AG20443 (cell line): Measurements from ENCODE around the gene AASS.
"Not testable (repeated sequence)": the region's sequence is repeated elsewhere in the genome, so short reads cannot be mapped to it uniquely, and the experiment has no call there.

Experiments used
- DNase-seq: peaks from one replicate; pipeline ENCODE4 v3.0.0; 2012; ENCODE audit warnings: low spot score, mixed read lengths

Gene AASS

GRCh38 chr7:122143751-122144711, at the start of gene AASS:
Gene AASS, minus strand, starts transcription at chr7:122144249. Its CDS starts 10,523 bp downstream, at chr7:122133726.
- DNase-seq, result peak; percentile 97

GRCh38 chr7:122188785-122189184, 44.7 kb upstream of the AASS start:
- DNase-seq, result no peak

DNA sequence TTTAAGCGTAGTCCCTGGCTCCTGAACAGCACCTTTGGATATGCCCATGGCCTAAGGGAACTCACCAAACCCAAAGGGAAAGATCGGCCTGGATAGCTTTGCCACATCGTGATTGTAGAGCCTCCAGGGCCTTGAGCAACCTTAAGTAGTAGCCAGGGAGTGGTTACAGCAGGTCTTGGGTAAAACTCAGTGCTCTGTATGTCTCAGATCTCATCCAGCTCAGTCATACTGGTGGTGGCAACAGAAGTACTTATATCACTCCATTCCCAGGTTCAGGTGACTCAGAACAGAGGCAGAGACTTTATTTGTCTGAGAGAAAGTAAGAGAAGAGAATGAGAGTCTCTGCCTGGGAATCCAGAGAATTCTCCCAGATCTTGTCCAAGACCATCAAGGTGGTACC, 39.1 kb upstream of the AASS start:
- DNase-seq, result no peak

DNA sequence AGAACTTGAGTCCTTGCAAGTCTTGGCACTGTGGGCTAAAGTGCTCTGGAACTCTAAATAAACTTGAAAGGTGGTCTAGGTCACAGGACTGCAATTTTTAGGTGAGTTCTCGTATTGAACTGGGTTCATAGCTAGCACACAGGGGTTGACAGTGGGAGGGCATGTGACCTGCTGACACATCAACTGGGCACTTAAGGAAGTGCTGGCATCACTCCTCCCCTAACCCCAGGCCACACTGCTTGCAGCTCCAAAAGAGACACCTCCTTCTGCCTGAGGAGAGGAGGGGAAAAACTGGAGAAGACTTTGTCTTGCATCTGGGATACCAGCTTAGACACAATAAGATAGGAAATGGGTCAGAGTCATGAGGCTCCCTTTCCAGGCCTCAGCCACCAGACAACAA, 38.0 kb upstream of the AASS start:
- no peak for DNase-seq

GRCh38 chr7:122172144-122172543, 28.1 kb upstream of the AASS start:
- not testable (repeated sequence) for DNase-seq

GRCh38 chr7:122166740-122167139, 22.7 kb upstream of the AASS start:
- peak; percentile 47 for DNase-seq

DNA sequence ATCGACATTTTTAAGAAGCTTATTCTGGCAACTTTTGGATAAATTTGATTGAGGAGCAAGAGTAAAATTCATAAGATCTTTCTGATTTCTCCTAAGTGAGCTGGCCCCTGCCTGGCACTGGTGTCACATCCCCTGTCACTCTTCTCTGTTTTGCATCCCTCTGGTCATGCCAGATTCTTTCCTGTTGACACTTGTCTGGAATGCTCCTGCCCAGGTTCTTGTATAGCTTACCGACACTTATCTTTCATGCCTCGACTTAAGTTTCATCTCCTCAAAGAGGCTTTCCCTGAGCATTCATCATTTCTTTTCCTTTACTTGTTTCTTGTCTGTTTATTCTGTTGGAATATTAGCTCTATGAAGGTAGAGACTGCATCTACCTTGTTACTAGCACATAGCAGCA, 22.2 kb upstream of the AASS start:
- DNase-seq, result no peak

- DNase-seq, result no peak
Measured at GRCh38 chr7:122161628-122162027, 17.6 kb upstream of the AASS start.

DNA sequence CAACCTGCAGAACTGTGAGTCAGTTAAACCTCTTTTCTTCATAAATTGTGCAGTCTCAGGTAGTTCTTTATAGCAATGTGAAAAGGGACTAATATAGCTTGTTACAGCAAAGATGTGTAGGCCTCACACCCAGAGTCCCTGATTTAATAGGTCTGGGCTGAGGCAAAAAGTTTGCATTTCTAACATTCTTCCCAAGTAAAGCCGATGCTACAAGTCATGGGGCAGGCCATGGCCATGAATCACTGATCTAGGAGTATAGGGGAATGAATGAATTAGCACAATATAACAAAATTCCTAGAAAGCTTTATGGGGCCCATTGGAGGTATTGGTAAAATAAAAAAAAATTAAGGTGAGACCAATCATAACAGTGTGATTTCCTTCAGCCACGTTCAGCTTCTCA, 11.5 kb upstream of the AASS start:
- peak; percentile 11 for DNase-seq

GRCh38 chr7:122148878-122149277, 4.8 kb upstream of the AASS start:
- no peak for DNase-seq

DNA sequence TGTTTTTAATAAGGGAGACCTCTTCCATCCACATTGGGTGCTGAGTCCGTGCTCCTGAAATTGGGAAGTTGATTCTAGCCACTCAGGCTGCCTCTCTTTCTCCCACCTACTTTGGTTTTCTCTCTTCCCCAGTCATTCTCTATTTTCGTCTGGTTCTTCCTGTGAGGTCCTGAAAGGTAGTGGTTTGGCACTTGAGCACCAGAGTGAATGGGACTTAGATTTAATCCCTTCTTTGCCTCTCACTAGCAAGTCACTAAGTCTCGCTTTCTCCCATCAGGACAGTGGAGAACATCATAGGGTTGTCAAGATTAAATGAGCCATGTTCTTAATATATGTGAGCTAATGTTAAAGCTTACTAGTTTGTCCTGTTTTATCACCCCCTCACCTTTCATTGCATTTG, 4.0 kb upstream of the AASS start:
- DNase-seq, result no peak

DNA sequence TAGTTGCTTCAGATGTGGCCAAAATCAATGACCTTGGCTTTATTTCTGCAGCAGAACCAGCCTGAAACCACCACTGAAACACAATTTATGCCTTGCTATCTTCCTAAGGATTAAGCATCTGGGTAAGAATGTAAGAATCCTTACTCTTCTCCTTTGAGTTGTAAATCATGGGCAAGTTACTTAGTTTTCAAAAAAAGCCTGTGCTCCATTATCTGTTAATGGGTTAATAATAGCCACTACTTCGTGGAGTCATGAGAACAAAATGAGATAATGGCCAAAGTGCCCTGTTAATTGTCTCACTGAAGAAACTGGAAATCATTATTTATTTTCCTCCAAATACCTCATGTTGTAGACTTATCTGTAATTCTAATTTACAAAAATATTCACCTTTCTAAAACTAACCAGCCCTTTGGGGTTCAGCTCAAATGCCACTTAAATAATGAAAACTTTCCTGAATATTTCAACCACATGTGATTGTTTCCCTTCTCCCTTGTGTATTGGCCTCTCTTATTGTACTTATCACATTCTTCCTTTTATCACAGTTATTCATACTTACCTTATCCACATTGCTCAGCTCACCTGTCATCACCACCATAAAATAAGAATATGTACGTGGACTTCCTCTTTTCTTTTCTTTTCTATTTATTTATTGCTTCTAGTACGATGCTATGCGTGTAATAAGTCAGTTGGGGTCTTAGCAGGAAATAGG, 2.0 kb upstream of the AASS start:
- DNase-seq, result no peak

GRCh38 chr7:122143376-122143750, 686 bp downstream of the AASS start:
- peak; percentile 25 for DNase-seq

GRCh38 chr7:122140918-122141317, 3.1 kb downstream of the AASS start:
- DNase-seq, result no peak

DNA sequence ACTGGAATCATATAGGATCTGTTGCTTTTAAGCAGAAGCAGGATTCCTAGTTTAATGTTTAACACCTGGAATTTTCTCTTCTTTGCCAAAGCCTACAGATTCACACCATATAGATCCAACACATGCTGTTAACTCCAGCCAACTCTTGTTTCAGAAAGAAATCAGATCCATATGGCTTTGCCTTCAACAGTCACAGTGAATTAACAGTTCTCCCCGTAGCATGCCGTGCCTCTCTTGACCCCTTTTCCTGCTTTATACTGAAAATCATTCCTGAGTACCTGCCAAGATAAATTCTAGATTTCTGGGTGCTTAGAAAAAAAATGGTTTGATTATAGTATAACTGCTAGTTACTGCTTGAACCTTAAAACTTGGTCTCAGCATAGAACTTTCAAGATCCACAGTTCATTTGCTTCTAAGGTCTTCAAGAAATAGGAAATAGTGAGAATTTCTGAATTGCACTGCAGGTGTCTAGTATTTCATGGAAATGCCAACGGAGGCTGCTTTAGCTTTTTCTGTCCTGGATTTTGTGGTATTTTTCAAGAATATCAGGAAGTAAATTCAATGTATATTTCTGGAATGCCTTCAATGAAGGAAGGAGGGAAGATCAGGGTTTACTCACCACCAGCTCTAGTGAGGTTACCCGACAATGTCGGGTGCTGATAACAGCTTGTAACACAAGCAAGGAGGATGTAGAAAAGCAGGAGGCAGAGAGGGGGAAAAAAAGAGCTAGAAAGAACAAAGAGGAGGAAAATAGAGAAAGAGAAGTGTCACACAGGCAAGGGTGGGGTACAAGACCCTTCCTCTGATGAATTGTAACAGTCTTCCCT, 6.6 kb downstream of the AASS start:
- DNase-seq, result no peak

GRCh38 chr7:122136639-122137245, 7.3 kb downstream of the AASS start:
- DNase-seq, result peak; percentile 18

DNA sequence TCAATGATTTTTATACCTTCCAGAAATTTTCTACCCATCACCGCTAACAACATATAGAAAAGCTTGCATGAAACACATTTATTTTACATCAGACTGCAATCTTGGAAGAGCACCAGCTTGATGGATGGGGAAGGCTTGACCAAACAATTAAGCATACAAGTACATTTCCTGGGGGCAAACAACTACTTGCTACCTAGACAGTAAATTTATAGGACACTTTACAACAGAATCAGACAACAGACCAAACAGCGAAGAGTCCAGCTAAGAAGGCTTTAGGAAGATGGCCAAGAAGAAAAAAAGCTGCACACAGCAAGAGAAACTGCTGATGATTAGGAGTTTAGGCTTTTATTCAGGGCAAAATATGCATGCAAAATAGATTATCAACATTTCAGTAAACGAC, 8.0 kb downstream of the AASS start:
- peak; percentile 8 for DNase-seq

DNA sequence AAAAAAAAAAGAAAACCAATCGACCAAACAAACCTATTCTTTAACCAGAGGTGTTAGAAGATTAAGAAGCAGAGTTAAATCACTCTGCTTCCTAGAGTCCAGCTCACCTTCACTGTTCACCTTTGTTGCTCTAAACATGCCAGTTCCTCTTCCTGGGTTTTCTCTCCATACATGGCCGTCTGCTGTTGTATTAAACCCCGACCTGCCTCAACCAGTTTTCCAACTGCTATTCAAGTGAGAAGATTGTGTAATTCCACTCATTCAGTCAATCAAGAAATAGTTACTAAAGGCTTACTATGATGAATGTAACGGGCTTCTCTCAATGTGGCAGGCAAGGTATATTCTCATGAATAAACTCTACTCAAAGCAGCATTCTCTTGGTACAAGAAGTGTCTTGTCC, 8.8 kb downstream of the AASS start:
- no peak for DNase-seq

DNA sequence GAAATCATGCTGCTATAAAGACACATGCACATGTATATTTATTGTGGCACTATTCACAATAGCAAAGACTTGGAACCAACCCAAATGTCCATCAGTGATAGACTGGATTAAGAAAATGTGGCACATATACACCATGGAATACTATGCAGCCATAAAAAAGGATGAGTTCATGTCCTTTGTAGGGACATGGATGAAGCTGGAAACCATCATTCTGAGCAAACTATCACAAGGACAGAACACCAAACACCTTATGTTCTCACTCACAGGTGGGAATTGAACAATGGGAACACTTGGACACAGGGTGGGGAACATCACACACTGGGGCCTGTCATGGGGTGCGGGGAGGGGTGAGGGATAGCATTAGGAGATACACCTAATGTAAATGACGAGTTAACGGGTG, 9.3 kb downstream of the AASS start:
- DNase-seq, result not testable (repeated sequence)

DNA sequence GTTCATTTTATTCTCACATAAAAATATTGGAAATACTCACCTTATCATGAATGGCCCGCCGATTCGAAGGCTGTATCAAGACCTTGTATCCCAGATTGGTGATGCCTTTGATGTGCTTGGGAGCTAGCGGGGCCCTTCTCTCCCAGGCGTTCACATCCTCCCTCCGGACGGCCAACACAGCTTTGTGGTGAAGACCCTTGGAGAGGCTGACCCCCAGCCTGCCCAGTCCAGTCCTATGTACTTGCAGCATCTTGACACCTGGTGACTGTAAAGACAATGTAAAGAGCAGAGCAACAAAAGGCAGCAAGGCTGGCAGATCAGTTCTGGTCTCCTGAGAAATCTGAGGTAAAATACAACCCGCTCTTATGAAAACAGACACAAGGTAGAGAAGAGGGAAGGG, 10.6 kb downstream of the AASS start:
- DNase-seq, result no peak

GRCh38 chr7:122132341-122132740, 11.7 kb downstream of the AASS start:
- peak; percentile 44 for DNase-seq

- DNase-seq, result no peak
Measured at GRCh38 chr7:122123746-122124145, 20.3 kb downstream of the AASS start.
